OCI-LY1 (cell line): ENCODE results near the gene RMND5B.

Experiments
- H2AFZ ChIP-seq: fragments of 200-600 bp; sonication (generic), shearing (Covaris generic); 2 replicates; pipeline ENCODE4 v1.6.0; 2014; ENCODE audit warnings: antibody characterized with exemption, mild to moderate bottlenecking, low read length
- H3F3A ChIP-seq: fragments of 200-600 bp; sonication (generic), shearing (Covaris generic); 2 replicates; pipeline ENCODE4 v1.6.0; 2014; ENCODE audit warnings: mild to moderate bottlenecking, antibody characterized with exemption, low read length, moderate library complexity; ENCODE audit not compliant: insufficient read depth
- H3K27ac ChIP-seq: fragments of 200-600 bp; sonication (generic); 2 replicates; pipeline ENCODE4 v1.5.1; 2014; ENCODE audit warnings: low read length, mixed run types, mild to moderate bottlenecking, low read depth; ENCODE audit not compliant: poor library complexity, severe bottlenecking
- H3K27me3 ChIP-seq: fragments of 200-600 bp; sonication (generic); 2 replicates; pipeline ENCODE4 v1.6.0; 2014; ENCODE audit warnings: antibody characterized with exemption, mild to moderate bottlenecking, low read length, moderate library complexity; ENCODE audit not compliant: insufficient read depth
- H3K36me3 ChIP-seq: fragments of 200-600 bp; sonication (generic); 2 replicates; pipeline ENCODE4 v1.6.1; 2014; ENCODE audit warnings: mild to moderate bottlenecking, antibody characterized with exemption, low read length, moderate library complexity, mixed read lengths; ENCODE audit not compliant: insufficient read depth
- H3K4me1 ChIP-seq: fragments of 200-600 bp; sonication (generic); 2 replicates; pipeline ENCODE4 v1.5.1; 2014; ENCODE audit warnings: mild to moderate bottlenecking, low read length, moderate library complexity; ENCODE audit not compliant: insufficient read depth, severe bottlenecking
- H3K4me2 ChIP-seq: fragments of 200-600 bp; sonication (generic), shearing (Covaris generic); 2 replicates; pipeline ENCODE4 v1.6.1; 2014; ENCODE audit warnings: low read length
- H3K4me3 ChIP-seq: fragments of 200-600 bp; sonication (generic); 2 replicates; pipeline ENCODE4 v1.5.1; 2014; ENCODE audit warnings: low read length, low read depth, mild to moderate bottlenecking, mixed read lengths; ENCODE audit not compliant: poor library complexity, severe bottlenecking
- H3K79me2 ChIP-seq: fragments of 200-600 bp; shearing (Covaris generic); 2 replicates; pipeline ENCODE4 v1.6.1; 2016; ENCODE audit warnings: mixed run types, low read length, mixed read lengths; ENCODE audit not compliant: insufficient read depth
- H3K9ac ChIP-seq: fragments of 200-600 bp; sonication (generic), shearing (Covaris generic); 2 replicates; pipeline ENCODE4 v1.6.1; 2014; ENCODE audit warnings: mild to moderate bottlenecking, low read length, mixed read lengths
- H3K9me2 ChIP-seq: fragments of 200-600 bp; sonication (generic), shearing (Covaris generic); 2 replicates; pipeline ENCODE4 v1.6.1; 2014; ENCODE audit warnings: low read depth, mild to moderate bottlenecking, low read length, mixed read lengths
- H3K9me3 ChIP-seq: fragments of 200-600 bp; shearing (Covaris generic); 2 replicates; pipeline ENCODE4 v1.6.1; 2014; ENCODE audit warnings: low read length, mixed read lengths
- H4K20me1 ChIP-seq: fragments of 200-600 bp; sonication (generic), shearing (Covaris generic); 2 replicates; pipeline ENCODE4 v1.6.0; 2016; ENCODE audit warnings: mild to moderate bottlenecking, low read length; ENCODE audit not compliant: insufficient read depth
- EZH2 ChIP-seq: fragments of 200-600 bp; sonication (generic), shearing (Covaris generic); IDR thresholded peaks from 2 replicates; pipeline ENCODE4 v1.8.0; 2017; ENCODE audit warnings: borderline replicate concordance, mixed run types, mild to moderate bottlenecking, antibody characterized with exemption, low read length, moderate library complexity, mixed read lengths
- TF ChIP-seq, protein P1 (sequence below): fragments of 200-600 bp; sonication (generic), shearing (Covaris generic); IDR thresholded peaks from 2 replicates; pipeline ENCODE4 v1.5.1; 2017; ENCODE audit warnings: mild to moderate bottlenecking, antibody characterized with exemption, low read length, moderate library complexity, mixed read lengths

Gene RMND5B

DNA sequence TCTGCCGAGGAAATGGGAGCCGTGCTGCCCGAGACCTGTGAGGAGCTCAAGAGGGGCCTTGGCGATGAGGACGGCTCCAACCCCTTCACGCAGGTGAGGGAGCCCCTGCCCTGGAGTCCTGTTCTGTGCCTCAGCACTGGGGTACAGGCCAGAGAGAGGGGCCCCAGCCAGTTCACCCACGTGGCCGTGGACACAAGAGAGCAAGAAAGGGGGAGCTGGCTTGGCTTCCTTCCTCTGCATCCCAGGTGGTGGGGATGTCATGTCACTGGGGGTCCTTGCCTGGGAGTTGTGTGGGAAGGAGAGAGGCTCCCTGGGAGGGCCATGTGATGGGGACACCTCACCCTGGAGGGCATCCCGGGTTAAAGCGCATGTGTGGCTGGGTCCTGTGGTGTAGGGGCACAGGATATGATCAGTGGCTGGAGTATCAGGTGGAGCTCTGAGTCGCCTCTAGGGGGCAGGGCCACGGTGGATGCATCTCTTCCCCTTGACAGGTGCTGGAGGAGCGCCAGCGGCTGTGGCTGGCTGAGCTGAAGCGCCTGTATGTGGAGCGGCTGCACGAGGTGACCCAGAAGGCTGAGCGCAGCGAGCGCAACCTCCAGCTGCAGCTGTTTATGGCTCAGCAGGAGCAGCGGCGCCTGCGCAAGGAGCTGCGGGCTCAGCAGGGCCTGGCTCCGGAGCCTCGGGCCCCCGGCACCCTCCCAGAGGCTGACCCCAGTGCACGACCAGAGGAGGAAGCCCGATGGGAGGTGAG is 10.0 kb upstream of the RMND5B start:
- peak overlapping the region; percentile 54 for H3K4me3 ChIP-seq
- H3F3A ChIP-seq = no peaks in the 10 kb centered on the region
- H3K9me2 ChIP-seq = no peaks in the 10 kb centered on the region
- peaks cover 16% of the 10 kb centered on the region; the same call in 1 of the 2 replicates for H3K36me3 ChIP-seq
- peaks cover 78% of the 10 kb centered on the region for H3K4me1 ChIP-seq
- H2AFZ ChIP-seq = no peak overlapping the region
- H3K4me2 ChIP-seq = peak overlapping the region; percentile 56
- peak overlapping the region; percentile 63 for H3K9ac ChIP-seq
- H4K20me1 ChIP-seq = no peaks in the 10 kb centered on the region
- H3K27me3 ChIP-seq = no peaks in the 10 kb centered on the region
- no peaks in the 10 kb centered on the region for H3K9me3 ChIP-seq
- H3K79me2 ChIP-seq = no peaks in the 10 kb centered on the region
- H3K27ac ChIP-seq = peak overlapping the region; percentile 97
- TF ChIP-seq, protein P1, sequence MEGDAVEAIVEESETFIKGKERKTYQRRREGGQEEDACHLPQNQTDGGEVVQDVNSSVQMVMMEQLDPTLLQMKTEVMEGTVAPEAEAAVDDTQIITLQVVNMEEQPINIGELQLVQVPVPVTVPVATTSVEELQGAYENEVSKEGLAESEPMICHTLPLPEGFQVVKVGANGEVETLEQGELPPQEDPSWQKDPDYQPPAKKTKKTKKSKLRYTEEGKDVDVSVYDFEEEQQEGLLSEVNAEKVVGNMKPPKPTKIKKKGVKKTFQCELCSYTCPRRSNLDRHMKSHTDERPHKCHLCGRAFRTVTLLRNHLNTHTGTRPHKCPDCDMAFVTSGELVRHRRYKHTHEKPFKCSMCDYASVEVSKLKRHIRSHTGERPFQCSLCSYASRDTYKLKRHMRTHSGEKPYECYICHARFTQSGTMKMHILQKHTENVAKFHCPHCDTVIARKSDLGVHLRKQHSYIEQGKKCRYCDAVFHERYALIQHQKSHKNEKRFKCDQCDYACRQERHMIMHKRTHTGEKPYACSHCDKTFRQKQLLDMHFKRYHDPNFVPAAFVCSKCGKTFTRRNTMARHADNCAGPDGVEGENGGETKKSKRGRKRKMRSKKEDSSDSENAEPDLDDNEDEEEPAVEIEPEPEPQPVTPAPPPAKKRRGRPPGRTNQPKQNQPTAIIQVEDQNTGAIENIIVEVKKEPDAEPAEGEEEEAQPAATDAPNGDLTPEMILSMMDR = peak; percentile 77
- TF ChIP-seq EZH2 = no peak

DNA sequence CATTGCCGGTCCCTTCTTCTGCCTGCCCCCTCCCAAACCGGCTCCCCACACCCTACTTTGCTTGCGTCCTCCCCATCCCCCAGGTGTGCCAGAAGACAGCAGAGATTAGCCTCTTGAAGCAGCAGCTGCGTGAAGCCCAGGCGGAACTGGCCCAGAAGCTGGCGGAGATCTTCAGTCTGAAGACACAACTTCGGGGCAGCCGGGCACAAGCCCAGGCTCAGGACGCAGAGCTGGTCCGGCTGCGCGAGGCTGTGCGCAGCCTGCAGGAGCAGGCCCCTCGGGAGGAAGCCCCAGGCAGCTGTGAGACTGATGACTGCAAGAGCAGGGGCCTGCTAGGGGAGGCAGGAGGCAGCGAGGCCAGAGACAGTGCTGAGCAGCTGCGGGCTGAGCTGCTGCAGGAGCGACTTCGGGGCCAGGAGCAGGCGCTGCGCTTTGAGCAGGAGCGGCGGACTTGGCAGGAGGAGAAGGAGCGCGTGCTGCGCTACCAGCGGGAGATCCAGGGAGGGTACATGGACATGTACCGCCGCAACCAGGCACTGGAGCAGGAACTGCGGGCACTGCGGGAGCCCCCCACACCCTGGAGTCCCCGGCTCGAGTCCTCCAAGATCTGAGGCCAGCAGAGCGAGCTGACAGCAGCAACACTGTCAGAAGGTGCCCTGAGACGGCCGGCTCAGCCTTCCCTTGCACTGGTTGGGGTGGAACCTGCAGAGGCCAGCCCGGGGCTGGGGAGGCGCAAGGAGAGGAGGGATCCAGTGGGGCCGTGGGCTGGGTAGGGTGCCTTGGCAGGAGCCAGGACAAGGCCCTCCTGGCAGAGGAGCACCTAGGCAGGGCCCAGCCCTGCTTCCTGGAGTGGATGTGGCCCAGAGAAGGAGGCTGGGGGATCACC is 9.2 kb upstream of the RMND5B start:
- H3F3A ChIP-seq = no peaks in the 10 kb centered on the region
- H3K4me3 ChIP-seq = peak overlapping the region; percentile 54
- no peaks in the 10 kb centered on the region for H4K20me1 ChIP-seq
- no peak for TF ChIP-seq EZH2
- TF ChIP-seq, protein P1 = no peak
- H3K4me1 ChIP-seq = peaks cover 70% of the 10 kb centered on the region
- no peaks in the 10 kb centered on the region for H3K27me3 ChIP-seq
- H3K9me2 ChIP-seq = no peaks in the 10 kb centered on the region
- H3K79me2 ChIP-seq = no peaks in the 10 kb centered on the region
- H3K27ac ChIP-seq = peak overlapping the region; percentile 94
- H3K4me2 ChIP-seq = peak overlapping the region; percentile 56
- H3K36me3 ChIP-seq = peaks cover 16% of the 10 kb centered on the region; the same call in 1 of the 2 replicates
- H3K9me3 ChIP-seq = no peaks in the 10 kb centered on the region
- peak overlapping the region; percentile 63 for H3K9ac ChIP-seq
- H2AFZ ChIP-seq = no peak overlapping the region

DNA sequence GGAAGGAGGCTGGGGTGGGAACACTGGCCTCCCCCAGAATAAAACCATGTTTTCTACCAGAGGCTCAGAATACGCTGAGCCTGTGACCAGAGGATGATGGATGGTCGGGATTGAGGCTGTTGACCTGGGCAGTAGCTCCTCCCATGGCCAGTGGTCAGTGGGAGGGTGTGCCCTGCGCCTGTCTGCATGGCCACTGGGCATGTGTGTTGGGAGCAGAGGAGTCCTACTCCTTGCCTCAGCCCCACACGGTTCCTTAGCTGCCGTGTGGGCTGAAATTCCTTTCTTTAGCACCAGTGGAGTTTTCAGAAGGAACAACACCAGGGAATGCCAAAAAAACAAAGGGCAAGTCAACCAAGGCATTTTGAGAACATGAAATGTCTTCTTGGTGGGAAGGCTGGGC is 8.5 kb upstream of the RMND5B start:
- H3F3A ChIP-seq = no peaks in the 10 kb centered on the region
- no peaks in the 10 kb centered on the region for H3K27me3 ChIP-seq
- H3K4me3 ChIP-seq = peak overlapping the region; percentile 54
- no peaks in the 10 kb centered on the region for H4K20me1 ChIP-seq
- no peak for TF ChIP-seq EZH2
- TF ChIP-seq, protein P1 = no peak
- peak overlapping the region; percentile 63 for H3K9ac ChIP-seq
- peaks cover 16% of the 10 kb centered on the region; the same call in 1 of the 2 replicates for H3K36me3 ChIP-seq
- peak overlapping the region; percentile 56 for H3K4me2 ChIP-seq
- H3K4me1 ChIP-seq = peaks cover 62% of the 10 kb centered on the region
- no peak overlapping the region for H2AFZ ChIP-seq
- no peaks in the 10 kb centered on the region for H3K79me2 ChIP-seq
- H3K27ac ChIP-seq = peak overlapping the region; percentile 94
- no peaks in the 10 kb centered on the region for H3K9me3 ChIP-seq
- no peaks in the 10 kb centered on the region for H3K9me2 ChIP-seq
